Stimulated activated effector memory CD8-positive, alpha-beta T cell treated with anti-CD3 and anti-CD28 coated beads, Interleukin-12 subunit alpha, Interleukin-12 subunit beta, amount 100 ng/mL, for 72 hours (primary cell): ENCODE measurements around the gene HLA-DOA.

Source experiments
- ATAC-seq: fragments of 150-1000 bp; cut with Tn5 transposase; 2 replicates; pipeline ENCODE4 v1.10.0; 2021
- DNase-seq, 2 donors: peaks; one replicate each; pipeline ENCODE4 v3.0.0; 2021 to 2022; ENCODE audit warnings: low spot score in 2 of 2
- H3K27ac Mint-ChIP-seq: one replicate; pipeline ENCODE4 v1.8.0; 2022; ENCODE audit warnings: mild to moderate bottlenecking, mixed read lengths
- H3K36me3 Mint-ChIP-seq: one replicate; pipeline ENCODE4 v1.8.0; 2022; ENCODE audit warnings: mild to moderate bottlenecking, mixed read lengths
- H3K4me1 Mint-ChIP-seq: one replicate; pipeline ENCODE4 v1.8.0; 2022; ENCODE audit warnings: mixed read lengths
- H3K4me3 Mint-ChIP-seq: one replicate; pipeline ENCODE4 v1.8.0; 2022; ENCODE audit warnings: mild to moderate bottlenecking, mixed read lengths
- H3K9me3 Mint-ChIP-seq: one replicate; pipeline ENCODE4 v1.8.0; 2022; ENCODE audit warnings: mixed read lengths

Gene HLA-DOA

GRCh38 chr6:32975886-32976285 is 33.5 kb downstream of the HLA-DOA start:
- no peaks in the 10 kb centered on the region for H3K9me3 Mint-ChIP-seq
- H3K4me3 Mint-ChIP-seq = peak overlapping the region; percentile 100
- peaks cover 94% of the 10 kb centered on the region for H3K4me1 Mint-ChIP-seq
- H3K27ac Mint-ChIP-seq = peak overlapping the region; percentile 99
- H3K36me3 Mint-ChIP-seq = peaks cover 100% of the 10 kb centered on the region
- ATAC-seq = no peak
- DNase-seq = no peak

- ATAC-seq (no peak), DNase-seq (peak in 1 of 2 donors; percentile 57)
- Mint-ChIP-seq H3K4me3 (peak overlapping the region; percentile 100), H3K4me1 (peaks cover 84% of the 10 kb centered on the region), H3K9me3 (no peaks in the 10 kb centered on the region), H3K36me3 (peaks cover 100% of the 10 kb centered on the region), H3K27ac (peak overlapping the region; percentile 99)
Measured at GRCh38 chr6:32974541-32975308, 34.7 kb downstream of the HLA-DOA start.

GRCh38 chr6:32974016-32974333 is 35.4 kb downstream of the HLA-DOA start:
- Mint-ChIP-seq H3K9me3 (no peaks in the 10 kb centered on the region), H3K4me1 (peaks cover 78% of the 10 kb centered on the region), H3K27ac (peak overlapping the region; percentile 99), H3K36me3 (peaks cover 100% of the 10 kb centered on the region), H3K4me3 (peak overlapping the region; percentile 100)
- no peak for ATAC-seq
- DNase-seq = no peak

- peak overlapping the region; percentile 99 for H3K27ac Mint-ChIP-seq
- peaks cover 100% of the 10 kb centered on the region for H3K36me3 Mint-ChIP-seq
- ATAC-seq (no peak), DNase-seq (peak; percentile 53 to 81)
- H3K9me3 Mint-ChIP-seq = no peaks in the 10 kb centered on the region
- H3K4me1 Mint-ChIP-seq = peaks cover 72% of the 10 kb centered on the region
- H3K4me3 Mint-ChIP-seq = peak overlapping the region; percentile 100
Measured at GRCh38 chr6:32973144-32974015, 36.0 kb downstream of the HLA-DOA start.

- Mint-ChIP-seq H3K4me1 (peaks cover 65% of the 10 kb centered on the region), H3K27ac (peak overlapping the region; percentile 99), H3K36me3 (peaks cover 99% of the 10 kb centered on the region), H3K4me3 (peak overlapping the region; percentile 100), H3K9me3 (no peaks in the 10 kb centered on the region)
- peak in 1 of 2 donors; percentile 44 for DNase-seq
- ATAC-seq = peak; percentile 1
Measured at GRCh38 chr6:32972353-32973143, 36.8 kb downstream of the HLA-DOA start.

- Mint-ChIP-seq H3K36me3 (peaks cover 96% of the 10 kb centered on the region), H3K4me1 (peaks cover 65% of the 10 kb centered on the region), H3K27ac (peak overlapping the region; percentile 99), H3K9me3 (no peaks in the 10 kb centered on the region), H3K4me3 (peak overlapping the region; percentile 100)
- ATAC-seq = peak; percentile 67
- DNase-seq = peak; percentile 100
Measured at GRCh38 chr6:32971581-32972352, 37.6 kb downstream of the HLA-DOA start.

GRCh38 chr6:32971242-32971580 is 38.2 kb downstream of the HLA-DOA start:
- H3K4me1 Mint-ChIP-seq = peaks cover 65% of the 10 kb centered on the region
- no peak for DNase-seq
- peaks cover 92% of the 10 kb centered on the region for H3K36me3 Mint-ChIP-seq

GRCh38 chr6:32970413-32971241 is 38.8 kb downstream of the HLA-DOA start:
- peaks cover 64% of the 10 kb centered on the region for H3K4me1 Mint-ChIP-seq
- DNase-seq = peak; percentile 69 to 92
- ATAC-seq = peak; percentile 33
- peak overlapping the region; percentile 100 for H3K4me3 Mint-ChIP-seq
- peaks cover 86% of the 10 kb centered on the region for H3K36me3 Mint-ChIP-seq
- peak overlapping the region; percentile 99 for H3K27ac Mint-ChIP-seq
- H3K9me3 Mint-ChIP-seq = no peaks in the 10 kb centered on the region

More at GRCh38 chr6:32971242-32971580, 38.2 kb downstream of the HLA-DOA start:
- Mint-ChIP-seq H3K4me3 (peak overlapping the region; percentile 100), H3K27ac (peak overlapping the region; percentile 99), H3K9me3 (no peaks in the 10 kb centered on the region)
- ATAC-seq = no peak

- H3K9me3 Mint-ChIP-seq = no peaks in the 10 kb centered on the region
- peaks cover 79% of the 10 kb centered on the region for H3K36me3 Mint-ChIP-seq
- peak overlapping the region; percentile 99 for H3K27ac Mint-ChIP-seq
- H3K4me1 Mint-ChIP-seq = peaks cover 64% of the 10 kb centered on the region
- DNase-seq (peak; percentile 67 to 89), ATAC-seq (peak; percentile 1)
- H3K4me3 Mint-ChIP-seq = peak overlapping the region; percentile 100
Measured at GRCh38 chr6:32969685-32970412, 39.5 kb downstream of the HLA-DOA start.

- DNase-seq (peak; percentile 54 to 86), ATAC-seq (peak; percentile 0)
- Mint-ChIP-seq H3K36me3 (peaks cover 71% of the 10 kb centered on the region), H3K9me3 (no peaks in the 10 kb centered on the region), H3K27ac (peak overlapping the region; percentile 99), H3K4me1 (peaks cover 63% of the 10 kb centered on the region), H3K4me3 (peak overlapping the region; percentile 100)
Measured at GRCh38 chr6:32968867-32969684, 40.3 kb downstream of the HLA-DOA start.

- ATAC-seq = peak; percentile 54
- Mint-ChIP-seq H3K36me3 (peaks cover 63% of the 10 kb centered on the region), H3K4me3 (peak within 1 kb of the TSS; percentile 100), H3K9me3 (no peaks in the 10 kb centered on the region), H3K4me1 (peaks cover 59% of the 10 kb centered on the region), H3K27ac (peak within 1 kb of the TSS; percentile 99)
- DNase-seq = peak; percentile 95 to 99
Measured at GRCh38 chr6:32968093-32968866, 41.1 kb downstream of the HLA-DOA start, which contains the start of gene BRD2. TSS of gene BRD2 (plus strand) at chr6:32968594. CDS start at chr6:32972899, 4,305 bp downstream.
